ENCODE data around the gene LITAFD.
"Not testable (repeated sequence)": the region's sequence is repeated elsewhere in the genome, so short reads cannot be mapped to it uniquely, and the experiment has no call there.

The LITAFD gene

GRCh38 chr16:8882041-8882617, at the start of gene LITAFD:
TSS of gene LITAFD (plus strand) at chr16:8882351. CDS start at chr16:8884356, 2,005 bp downstream.
- DNase-seq (ENCODE audit: low read depth in 2 of 2): no peak

GRCh38 chr16:8832717-8833105, 49.4 kb upstream of the LITAFD start:
- no peak for DNase-seq (ENCODE audit: low read depth in 2 of 2)

GRCh38 chr16:8836797-8837196, 45.4 kb upstream of the LITAFD start:
- not testable (repeated sequence) for DNase-seq (ENCODE audit: low read depth in 2 of 2)

GRCh38 chr16:8837594-8837993, 44.6 kb upstream of the LITAFD start:
- DNase-seq (ENCODE audit: low read depth in 2 of 2): not testable (repeated sequence)

- not testable (repeated sequence) for DNase-seq (ENCODE audit: low read depth in 2 of 2)
These were observed 40.1 kb upstream of the LITAFD start for GRCh38 chr16:8842016-8842415.

- DNase-seq (ENCODE audit: low read depth in 2 of 2): not testable (repeated sequence)
These were observed 38.9 kb upstream of the LITAFD start for GRCh38 chr16:8843296-8843695.

- no peak for DNase-seq (ENCODE audit: low read depth in 2 of 2)
These were observed 36.4 kb upstream of the LITAFD start for GRCh38 chr16:8845699-8846298.

- no peak for DNase-seq (ENCODE audit: low read depth in 2 of 2)
These were observed 35.7 kb upstream of the LITAFD start for GRCh38 chr16:8846401-8846932.

- no peak for DNase-seq (ENCODE audit: low read depth in 2 of 2)
These were observed 35.0 kb upstream of the LITAFD start for GRCh38 chr16:8847145-8847544.

- DNase-seq (ENCODE audit: low read depth in 2 of 2): no peak
These were observed 34.5 kb upstream of the LITAFD start for GRCh38 chr16:8847623-8848022.

- no peak for DNase-seq (ENCODE audit: low read depth in 2 of 2)
These were observed 33.8 kb upstream of the LITAFD start for GRCh38 chr16:8848231-8848938.

- DNase-seq (ENCODE audit: low read depth in 2 of 2): no peak
These were observed 33.2 kb upstream of the LITAFD start for GRCh38 chr16:8848939-8849391.

- no peak for DNase-seq (ENCODE audit: low read depth in 2 of 2)
These were observed 32.6 kb upstream of the LITAFD start for GRCh38 chr16:8849411-8850011.

GRCh38 chr16:8850279-8850885, 31.8 kb upstream of the LITAFD start:
- DNase-seq (ENCODE audit: low read depth in 2 of 2): no peak

GRCh38 chr16:8851761-8852403, 30.3 kb upstream of the LITAFD start:
- no peak for DNase-seq (ENCODE audit: low read depth in 2 of 2)

GRCh38 chr16:8852534-8852933, 29.6 kb upstream of the LITAFD start:
- DNase-seq (ENCODE audit: low read depth in 2 of 2): no peak

- DNase-seq (ENCODE audit: low read depth in 2 of 2): no peak
These were observed 29.0 kb upstream of the LITAFD start for GRCh38 chr16:8853150-8853549.

GRCh38 chr16:8853611-8854010, 28.5 kb upstream of the LITAFD start:
- DNase-seq (ENCODE audit: low read depth in 2 of 2): no peak

GRCh38 chr16:8854298-8854948, 27.7 kb upstream of the LITAFD start:
- no peak for DNase-seq (ENCODE audit: low read depth in 2 of 2)

GRCh38 chr16:8855051-8855786, 26.9 kb upstream of the LITAFD start:
- DNase-seq (ENCODE audit: low read depth in 2 of 2): no peak
